Endothelial cell of umbilical vein (primary cell): Measurements from ENCODE around the gene UGT2A2. TPM values are rescaled to one million over a fixed set of nuclear protein-coding genes. Genes with fewer than 3 reads are reported as not detected.

Experiments
- BruUV-seq: library from RNA; stranded (reverse); fragments of 400-500 nt; replicated peaks from 2 replicates; lab custom pipeline; 2021; lab: Mats Ljungman, UMichigan
- CTCF ChIA-PET: fragments of 300-600, 350-600 bp; sonication (Branson Sonifier 250); formaldehyde crosslinking; loops from one replicate; lab custom pipeline; 2021; ENCODE audit warnings: antibody characterized with exemption, inconsistent platforms; lab: Charles Lee
- POLR2A ChIA-PET: fragments of 300-600, 350-600 bp; sonication (Branson Sonifier 250); formaldehyde crosslinking; loops from one replicate; lab custom pipeline; 2021; ENCODE audit warnings: antibody characterized with exemption, inconsistent platforms; lab: Charles Lee
- DNase-seq: peaks from one replicate; pipeline ENCODE4 v3.0.0-alpha.2; 2011; ENCODE audit warnings: low read depth, low spot score
- FAIRE-seq: peaks from 2 replicates; lab custom pipeline; 2011; peaks lifted over from hg19 to GRCh38; lab: Jason Lieb, UNC
- H2AFZ ChIP-seq: 2 replicates; pipeline ENCODE4 v1.6.0; 2012; ENCODE audit warnings: low read depth, low read length, control low read depth, inconsistent platforms
- H3K27ac ChIP-seq: 2 replicates; pipeline ENCODE4 v1.5.1; 2011; ENCODE audit warnings: low read depth, mild to moderate bottlenecking, control low read depth, low read length, moderate library complexity; ENCODE audit not compliant: insufficient read depth
- H3K27me3 ChIP-seq, 2 experiments: 2 replicates each; pipeline versions ENCODE4 v1.6.0 to v1.6.1; 2011; ENCODE audit warnings: low read length in 2 of 2, mixed read lengths in 1 of 2; ENCODE audit not compliant: control insufficient read depth in 2 of 2, insufficient read depth in 2 of 2
- H3K36me3 ChIP-seq, 2 experiments: 2 replicates in 1 of 2; 3 replicates in 1 of 2; pipeline ENCODE4 v1.5.1; 2011; ENCODE audit warnings: low read length in 2 of 2, mild to moderate bottlenecking in 1 of 2, moderate library complexity in 1 of 2; ENCODE audit not compliant: control insufficient read depth in 2 of 2, insufficient read depth in 2 of 2; ENCODE audit errors: extremely low read depth in 1 of 2
- H3K4me1 ChIP-seq: 3 replicates; pipeline ENCODE4 v1.5.1; 2011; ENCODE audit warnings: mild to moderate bottlenecking, low read length; ENCODE audit not compliant: control insufficient read depth, insufficient read depth; ENCODE audit errors: extremely low read depth
- H3K4me2 ChIP-seq: 2 replicates; pipeline ENCODE4 v1.6.1; 2011; ENCODE audit warnings: low read length, control low read depth, mixed read lengths; ENCODE audit not compliant: insufficient read depth
- H3K4me3 ChIP-seq, 3 experiments: fragments of 200-600 bp in 1 of 3; sonication (generic), shearing (Covaris generic) in 1 of 3; replicated peaks in 1 of 3; 2 replicates each; pipeline ENCODE4 v1.5.1; 2011 to 2016; ENCODE audit warnings: control low read depth in 3 of 3, low read length in 3 of 3, mild to moderate bottlenecking in 2 of 3, inconsistent platforms in 1 of 3, low read depth in 1 of 3, moderate library complexity in 1 of 3; ENCODE audit not compliant: insufficient read depth in 1 of 3
- H3K79me2 ChIP-seq: 2 replicates; pipeline ENCODE4 v1.6.0; 2012; ENCODE audit warnings: low read length, inconsistent platforms; ENCODE audit not compliant: control insufficient read depth, insufficient read depth
- H3K9ac ChIP-seq: replicated peaks from 2 replicates; pipeline ENCODE3; 2011; ENCODE audit warnings: low read length, control low read depth; ENCODE audit not compliant: insufficient read depth; ENCODE audit errors: extremely low read depth
- H3K9me1 ChIP-seq: replicated peaks from 3 replicates; pipeline ENCODE4 v1.6.0; 2011; ENCODE audit warnings: mild to moderate bottlenecking, low read length; ENCODE audit not compliant: control insufficient read depth, insufficient read depth; ENCODE audit errors: extremely low read depth
- H3K9me3 ChIP-seq: replicated peaks from 2 replicates; pipeline ENCODE4 v1.5.1; 2012; ENCODE audit warnings: low read length, inconsistent platforms; ENCODE audit not compliant: control insufficient read depth, insufficient read depth
- H4K20me1 ChIP-seq: replicated peaks from 2 replicates; pipeline ENCODE3; 2011; ENCODE audit warnings: mild to moderate bottlenecking, low read length; ENCODE audit not compliant: control insufficient read depth, insufficient read depth; ENCODE audit errors: extremely low read depth
- CTCF ChIP-seq, 2 donors: IDR thresholded peaks; 1 replicate in 1 of 2; 2 replicates in 1 of 2; pipeline ENCODE4 v1.5.1; 2011; ENCODE audit warnings: low read length in 2 of 2, mild to moderate bottlenecking in 2 of 2, moderate library complexity in 2 of 2, control low read depth in 1 of 2, inconsistent platforms in 1 of 2, low read depth in 1 of 2; ENCODE audit not compliant: insufficient read depth in 1 of 2; ENCODE audit errors: extremely low read depth in 1 of 2
- EZH2 ChIP-seq: IDR thresholded peaks from 2 replicates; pipeline ENCODE4 v1.6.1; 2012; ENCODE audit warnings: borderline replicate concordance, low read depth, mild to moderate bottlenecking, moderate library complexity, low read length, inconsistent platforms; ENCODE audit not compliant: severe bottlenecking
- FOS ChIP-seq: IDR thresholded peaks from 2 replicates; pipeline ENCODE4 v1.6.1; 2011; ENCODE audit warnings: mild to moderate bottlenecking, low read length, moderate library complexity, borderline replicate concordance; ENCODE audit not compliant: insufficient read depth
- GATA2 ChIP-seq: IDR thresholded peaks from 2 replicates; pipeline ENCODE4 v1.7.0; 2011; ENCODE audit warnings: low read depth, mild to moderate bottlenecking, moderate library complexity, mixed read lengths, low read length; ENCODE audit not compliant: insufficient read length, insufficient read depth
- MAX ChIP-seq: IDR thresholded peaks from 2 replicates; pipeline ENCODE4 v1.6.1; 2011; ENCODE audit not compliant: insufficient read depth, insufficient read length
- MYC ChIP-seq: IDR thresholded peaks from one replicate; pipeline ENCODE4 v1.6.1; 2011; ENCODE audit warnings: mild to moderate bottlenecking, low read depth, low read length
- dilution Hi-C: fragments of 300-500 bp; cut with MboI; formaldehyde crosslinking; loops from one replicate; pipeline ENCODE4 v1.15.0; 2019; ENCODE audit warnings: low sequenced_read_pairs; ENCODE audit not compliant: extremely low pct_ligation_motif_present
- intact Hi-C: fragments of 100-400 bp; cut with micrococcal nuclease; formaldehyde crosslinking; loops from one replicate; pipeline ENCODE4 v1.10.0; 2022
- polyA plus RNA-seq, 4 experiments: library from polyadenylated mRNA; depleted of rRNA in 3 of 4; stranded (reverse) in 3 of 4; unstranded in 1 of 4; fragments of >200 nt; gene quantifications; 2 replicates each; pipeline versions ENCODE4 v1.2.1 to v1.2.3, GENCODE V29; 2011 to 2012; ENCODE audit warnings: missing spikeins in 1 of 4
- total RNA-seq: library from RNA; stranded (reverse); gene quantifications from 2 replicates; pipeline ENCODE4 v1.2.3, GENCODE V29; 2021

The UGT2A2 gene
- total and polyA plus RNA-seq, 2 donors (not counting 3 experiments of a cell fraction or from before 2014, with no cell fraction given): not detected

- Histone ChIP-seq H3K9me3 (no peaks in the 10 kb centered on the region), H3K36me3 (no peaks in the 10 kb centered on the region), H3K27ac (no peak overlapping the region), H2AFZ (no peak overlapping the region), H3K9ac (no peak overlapping the region), H3K9me1 (no peaks in the 10 kb centered on the region), H3K79me2 (no peaks in the 10 kb centered on the region), H3K4me1 (no peaks in the 10 kb centered on the region), H3K4me3 (no peak overlapping the region), H3K27me3 (peaks cover 0 to 2% of the 10 kb centered on the region in 2 experiments), H3K4me2 (no peak overlapping the region), H4K20me1 (no peaks in the 10 kb centered on the region)
- POLR2A ChIA-PET: no interaction called here
- dilution Hi-C loops (no loop called here), intact Hi-C loops (no loop called here)
- TF ChIP-seq GATA2 (no peak), MAX (no peak), MYC (no peak)
- CTCF ChIA-PET: no interaction called here
- BruUV-seq: no TSS peak
- no peak for FAIRE-seq
- DNase-seq: no peak
These were observed 55.3 kb downstream of the UGT2A2 start for GRCh38 chr4:69584135-69584534.

GRCh38 chr4:69583543-69583942 is 55.9 kb downstream of the UGT2A2 start:
- Histone ChIP-seq H3K9me3 (no peaks in the 10 kb centered on the region), H3K4me2 (no peak overlapping the region), H3K9me1 (no peaks in the 10 kb centered on the region), H3K4me1 (no peaks in the 10 kb centered on the region), H3K4me3 (no peak overlapping the region), H3K9ac (no peak overlapping the region), H2AFZ (no peak overlapping the region), H3K36me3 (no peaks in the 10 kb centered on the region), H4K20me1 (no peaks in the 10 kb centered on the region), H3K27me3 (peaks cover 0 to 2% of the 10 kb centered on the region in 2 experiments), H3K79me2 (no peaks in the 10 kb centered on the region), H3K27ac (no peak overlapping the region)
- no peak for DNase-seq
- ChIA-PET CTCF (no interaction called here), POLR2A (no interaction called here)
- dilution Hi-C loops: no loop called here
- FAIRE-seq: no peak
- no TSS peak for BruUV-seq
- intact Hi-C loops: no loop called here
- TF ChIP-seq MAX (no peak), GATA2 (no peak), FOS (no peak), CTCF (IDR thresholded peaks at IDR 0.05; ENCODE audit: extremely low read depth in 1 of 2, insufficient read depth in 1 of 2, low read depth in 1 of 2, low read length in 2 of 2) (no peak), EZH2 (no peak)
